Measurements from ENCODE around the gene TNNI2.

GRCh38 chr11:1852271-1852876, 13.6 kb downstream of the TNNI2 start:
- TF ChIP-seq CTCF (IDR thresholded peaks at IDR 0.05): no peak
- no peak for TF ChIP-seq POLR2A (IDR thresholded peaks at IDR 0.05)
